Globus pallidus (tissue), 1 donor: ENCODE measurements around the gene GDPD1.
A peak's percentile ranks its signal among the peaks of the same experiment; 100 is the strongest.
"Not testable (repeated sequence)": the region's sequence is repeated elsewhere in the genome, so short reads cannot be mapped to it uniquely, and the experiment has no call there.

ENCODE experiments used
- DNase-seq: peaks from one replicate; pipeline ENCODE4 v3.0.0-alpha.2; 2015; ENCODE audit warnings: low spot score

The GDPD1 gene

DNA sequence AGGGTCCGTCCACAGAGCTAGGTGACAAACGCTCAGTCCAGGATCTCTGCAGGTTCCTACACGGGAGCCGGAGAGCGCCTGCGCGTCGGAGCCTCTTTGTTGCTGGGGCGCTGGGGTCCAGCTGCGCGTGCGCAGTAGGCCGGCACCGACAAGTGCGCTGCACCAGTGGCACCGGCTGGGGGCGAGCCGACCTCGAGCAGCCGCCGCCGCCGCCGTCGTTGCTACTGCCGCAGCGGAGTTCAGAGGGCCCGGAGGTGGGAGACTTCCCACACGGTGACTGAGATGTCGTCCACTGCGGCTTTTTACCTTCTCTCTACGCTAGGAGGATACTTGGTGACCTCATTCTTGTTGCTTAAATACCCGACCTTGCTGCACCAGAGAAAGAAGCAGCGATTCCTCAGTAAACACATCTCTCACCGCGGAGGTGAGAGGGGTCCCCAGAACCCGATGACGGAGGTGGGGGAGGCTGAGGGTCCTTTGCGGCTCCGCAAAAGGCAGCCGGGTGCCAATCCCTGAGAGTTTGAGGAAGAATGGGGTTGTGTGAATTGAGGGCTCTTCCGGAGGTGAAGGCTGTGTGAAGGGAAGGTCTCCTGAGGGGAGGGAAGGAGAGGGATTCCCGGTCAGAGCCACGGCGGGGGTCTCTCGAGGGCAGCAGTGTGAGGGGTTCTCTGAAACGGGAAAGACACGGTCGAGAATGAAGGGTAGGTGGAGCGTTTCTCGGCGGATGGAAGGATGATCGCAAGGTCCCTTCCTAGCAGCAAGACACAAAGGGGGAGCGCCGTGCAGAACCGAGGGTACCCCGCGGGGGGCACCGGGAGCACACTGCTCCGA lies at the start of gene GDPD1:
Gene GDPD1 (plus strand): TSS at position 184 of the 831 bp plus-strand sequence. CDS start 99 bp downstream, at position 283.
- DNase-seq, result peak; percentile 95

DNA sequence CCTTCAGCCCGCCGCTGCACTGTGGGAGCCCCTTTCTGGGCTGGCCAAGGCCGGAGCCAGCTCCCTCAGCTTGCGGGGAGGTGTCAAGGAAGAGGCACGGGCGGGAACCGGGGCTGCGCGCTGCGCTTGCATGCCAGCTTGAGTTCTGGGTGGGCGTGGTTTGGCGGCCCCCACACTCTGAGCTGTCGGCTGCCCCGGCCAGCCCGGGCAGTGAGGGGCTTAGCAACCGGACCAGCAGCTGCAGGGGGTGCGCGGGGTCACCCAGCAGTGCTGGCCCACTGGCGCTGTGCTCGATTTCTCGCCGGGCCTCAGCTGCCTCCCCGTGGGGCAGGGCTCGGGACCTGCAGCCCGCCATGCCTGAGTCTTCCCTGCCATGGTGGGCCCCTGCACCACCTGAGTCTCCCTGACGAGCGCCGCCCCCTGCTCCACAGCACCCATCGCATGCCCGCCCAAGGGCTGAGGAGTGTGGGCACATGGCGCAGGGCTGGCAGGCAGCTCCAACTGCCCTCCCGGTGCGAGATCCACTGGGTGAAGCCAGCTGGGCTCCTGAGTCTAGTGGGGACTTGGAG lies 47.8 kb upstream of the GDPD1 start:
- no peak for DNase-seq

DNA sequence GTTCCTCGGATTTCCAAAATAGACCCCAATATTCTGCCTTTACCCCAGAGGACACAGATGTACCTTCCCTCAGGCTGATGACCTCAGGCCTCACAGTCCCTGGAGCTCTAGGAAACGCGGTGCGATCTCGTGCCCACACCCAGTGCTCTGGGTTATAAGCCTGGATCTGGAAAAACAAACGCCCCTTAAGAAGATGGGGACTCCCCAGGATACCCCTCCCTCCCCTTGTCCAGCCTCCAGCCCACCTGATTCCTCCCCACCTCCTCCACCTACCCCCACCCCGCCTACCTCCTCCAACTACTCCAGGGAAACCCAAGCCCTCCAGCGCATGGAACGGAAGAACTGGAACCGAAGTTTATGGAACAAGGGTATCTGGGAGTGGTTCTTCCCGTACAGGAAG lies 45.6 kb upstream of the GDPD1 start:
- no peak for DNase-seq

DNA sequence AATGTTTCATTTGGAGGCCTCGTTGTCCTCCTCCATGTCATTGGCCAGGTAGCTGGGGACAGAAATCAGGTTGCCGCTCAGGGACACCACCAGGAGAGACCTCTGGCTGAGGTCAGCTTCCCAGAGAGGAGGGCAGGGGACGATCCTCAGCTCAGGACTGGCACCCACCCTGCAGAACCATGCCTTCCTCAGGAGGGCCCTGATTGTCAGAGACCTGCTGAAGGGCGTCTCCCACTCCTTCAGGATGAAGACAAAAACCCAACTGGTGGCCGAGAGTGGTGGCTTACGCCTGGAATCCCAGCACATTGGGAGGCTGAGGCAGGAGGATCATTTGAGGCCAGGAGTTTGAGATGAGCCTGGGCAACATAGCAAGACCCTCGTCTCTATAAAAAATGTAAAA lies 45.2 kb upstream of the GDPD1 start:
- DNase-seq, result no peak

DNA sequence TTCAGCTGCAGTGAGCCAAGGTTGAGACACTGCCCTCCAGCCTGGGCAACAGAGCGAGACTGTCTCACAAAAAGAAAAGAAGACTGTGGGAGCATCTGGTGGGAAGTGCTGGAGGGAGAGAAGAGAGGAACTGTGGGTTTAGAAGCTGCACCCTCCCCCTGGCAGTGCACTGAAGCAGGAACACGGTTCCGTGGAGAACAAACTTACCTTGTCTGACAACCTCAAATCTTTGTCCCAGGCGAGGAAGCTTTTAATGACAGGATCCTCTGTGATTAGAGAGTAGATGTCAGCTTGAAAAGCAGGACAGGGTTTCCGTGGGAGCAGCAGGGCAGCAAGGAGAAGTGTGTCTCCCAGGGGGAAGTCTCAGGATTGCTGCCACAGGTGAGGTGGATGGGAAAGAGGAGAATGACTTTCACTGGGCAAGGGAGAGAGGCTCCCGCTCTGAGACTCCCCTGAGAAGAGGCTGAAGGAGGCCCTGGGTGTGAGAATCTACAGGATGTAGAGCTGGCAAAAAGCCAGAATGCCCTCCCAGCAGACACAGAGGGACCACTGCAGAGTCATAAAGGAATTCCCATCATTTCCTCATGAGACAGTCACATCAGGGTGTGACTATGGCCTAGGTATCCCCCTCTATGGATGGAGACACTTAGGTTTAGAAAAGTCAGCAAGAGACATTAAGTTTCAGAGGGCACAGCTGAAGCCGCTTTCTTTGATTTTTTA lies 41.9 kb upstream of the GDPD1 start:
- DNase-seq, result no peak

DNA sequence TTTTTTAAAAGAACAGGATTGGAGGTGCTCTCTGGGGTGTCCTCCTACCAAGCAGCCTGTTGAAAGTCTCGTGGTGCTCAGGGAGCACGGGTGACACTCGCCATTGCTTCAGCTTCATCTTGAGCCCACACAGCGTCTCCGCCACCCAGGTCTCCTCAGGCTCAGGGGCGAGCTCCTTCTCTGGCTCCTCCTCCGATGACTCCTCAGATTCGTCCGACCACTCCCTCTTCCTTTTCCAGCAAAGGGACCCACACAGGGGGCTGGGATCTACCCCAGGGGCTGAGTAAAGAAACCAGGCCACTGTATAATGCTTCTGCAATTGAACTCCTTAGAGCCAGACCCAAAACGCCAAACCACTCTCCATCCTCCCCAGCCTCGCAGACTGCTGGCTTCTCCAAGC lies 40.7 kb upstream of the GDPD1 start:
- not testable (repeated sequence) for DNase-seq

DNA sequence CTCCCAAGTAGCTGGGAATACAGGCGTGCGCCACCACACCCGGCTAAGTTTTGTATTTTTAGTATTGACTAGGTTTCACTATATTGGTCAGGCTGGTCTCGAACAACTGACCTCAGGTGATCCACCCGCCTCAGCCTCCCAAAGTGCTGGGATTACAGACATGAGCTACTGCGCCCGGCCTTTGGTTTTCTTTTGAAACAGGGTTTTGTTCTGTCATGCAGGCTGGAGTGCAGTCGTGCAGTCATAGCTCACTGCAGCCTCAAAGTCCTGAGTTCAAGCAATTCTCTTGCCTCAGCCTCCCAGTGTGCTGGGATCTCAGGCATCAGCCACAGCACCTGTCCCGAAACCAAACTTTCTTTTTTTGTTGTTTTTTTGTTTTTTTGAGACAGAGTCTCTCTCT lies 39.7 kb upstream of the GDPD1 start:
- no peak for DNase-seq

DNA sequence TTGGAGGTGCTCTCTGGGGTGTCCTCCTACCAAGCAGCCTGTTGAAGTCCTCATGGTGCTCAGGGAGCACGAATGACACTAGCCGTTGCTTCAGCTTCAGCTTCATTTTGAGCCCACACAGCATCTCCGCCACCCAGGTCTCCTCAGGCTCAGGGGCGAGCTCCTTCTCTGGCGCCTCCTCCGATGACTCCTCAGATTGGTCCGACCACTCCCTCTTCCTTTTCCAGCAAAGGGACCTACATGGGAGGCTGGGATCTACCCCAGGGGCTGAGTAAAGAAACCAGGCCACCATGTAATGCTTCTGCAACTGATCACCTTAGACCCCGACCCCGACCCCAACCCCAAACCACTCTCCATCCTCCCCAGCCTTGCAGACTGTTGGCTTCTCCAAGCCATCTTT lies 38.8 kb upstream of the GDPD1 start:
- no peak for DNase-seq

DNA sequence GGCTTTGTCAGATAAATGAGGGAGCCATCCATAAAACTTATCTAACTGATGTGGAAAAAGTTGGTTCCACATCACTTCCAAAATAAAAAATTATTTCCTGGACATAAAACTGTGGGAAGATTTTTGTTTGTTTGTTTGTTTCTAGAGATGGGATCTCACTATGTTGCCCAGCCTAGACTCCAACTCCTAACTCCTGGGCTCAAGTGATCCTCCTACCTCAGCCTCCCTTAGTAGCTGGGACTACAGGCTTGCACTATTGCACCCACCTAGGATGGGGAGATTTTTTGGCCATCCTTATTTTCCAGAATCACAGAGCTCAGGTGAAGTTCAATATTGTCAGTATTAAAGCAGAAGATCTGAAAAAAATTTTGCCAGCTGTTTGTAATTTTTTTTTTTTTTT lies 34.3 kb upstream of the GDPD1 start:
- DNase-seq, result no peak

DNA sequence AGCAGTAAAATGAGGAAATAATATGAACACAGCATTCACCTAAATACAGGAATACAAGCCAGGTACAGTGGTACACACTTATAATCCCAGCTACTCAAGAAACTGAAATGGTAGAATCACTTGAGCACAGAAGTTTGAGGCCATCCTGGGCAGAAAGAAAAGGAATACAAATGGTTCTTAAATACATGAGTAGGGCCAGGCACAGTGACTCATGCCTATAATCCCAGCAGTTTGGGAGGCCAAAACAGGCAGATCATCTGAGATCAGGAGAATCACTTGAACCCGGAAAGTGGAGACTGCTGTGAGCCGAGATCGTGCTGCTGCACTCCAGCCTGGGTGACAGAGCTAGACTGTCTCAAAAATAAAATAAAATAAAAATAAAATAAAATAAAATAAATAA lies 33.5 kb upstream of the GDPD1 start:
- DNase-seq, result no peak

DNA sequence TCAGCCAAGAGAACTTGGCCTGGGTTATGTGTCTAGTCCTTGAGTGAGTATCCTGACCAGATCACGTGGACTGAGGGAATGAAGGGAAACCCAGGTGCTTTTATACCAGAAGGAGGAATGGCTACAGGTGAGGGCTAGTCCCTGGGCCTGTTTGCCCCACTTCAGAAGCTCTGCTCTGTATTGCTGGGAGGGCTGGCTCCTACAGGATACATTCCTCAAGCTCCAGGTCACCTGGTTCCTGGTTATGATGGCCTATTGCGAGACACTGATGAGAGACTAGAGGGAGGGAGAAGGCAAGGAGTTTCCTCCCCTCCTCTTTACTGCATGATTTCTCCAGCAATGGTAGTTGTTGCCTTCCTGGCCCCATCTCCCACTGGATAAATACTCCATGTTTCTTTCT lies 29.5 kb upstream of the GDPD1 start:
- DNase-seq, result no peak

DNA sequence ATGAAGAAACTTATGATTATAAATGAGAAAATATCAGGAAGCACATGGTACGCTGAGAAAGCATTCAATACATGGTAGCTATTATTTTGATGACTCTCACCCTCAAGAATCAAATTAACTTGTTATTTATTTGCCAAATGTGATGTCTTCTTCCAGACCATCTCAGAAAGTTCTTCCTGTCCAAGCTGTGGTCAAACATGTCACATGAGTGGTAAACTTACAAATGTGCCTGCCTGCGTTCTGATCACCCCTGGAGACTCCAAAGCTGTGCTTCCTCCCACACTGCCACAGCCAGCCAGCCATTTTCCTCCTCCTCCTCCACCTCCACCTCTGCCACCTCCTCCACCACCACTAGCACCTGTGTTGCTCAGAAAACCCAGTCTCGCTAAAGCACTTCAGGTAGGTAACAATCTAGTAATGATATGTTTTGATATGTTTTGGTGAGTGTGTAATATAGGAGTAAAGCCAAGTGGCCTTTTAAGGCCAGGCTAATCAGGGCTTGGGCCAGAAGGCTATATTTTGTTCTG lies 26.9 kb upstream of the GDPD1 start:
- DNase-seq, result no peak

DNA sequence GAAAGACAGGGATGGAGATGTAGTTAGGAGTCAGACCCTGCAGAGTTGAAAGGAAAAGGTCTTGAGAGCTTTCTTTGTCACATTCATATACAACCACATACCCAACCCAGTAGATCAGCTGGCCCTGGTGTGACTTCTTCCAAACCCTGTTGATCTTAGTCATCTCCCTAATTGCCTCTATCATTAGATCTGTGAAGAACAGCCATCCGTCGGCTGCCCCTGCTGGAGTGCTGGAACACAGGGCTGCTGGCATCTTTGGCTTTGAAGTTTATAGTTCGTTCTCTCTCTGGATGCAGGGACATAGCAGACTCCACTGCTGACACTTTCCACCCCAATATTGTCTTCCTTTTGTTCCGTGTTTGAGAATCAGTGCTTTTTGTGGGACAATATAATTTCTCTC lies 20.9 kb upstream of the GDPD1 start:
- no peak for DNase-seq

DNA sequence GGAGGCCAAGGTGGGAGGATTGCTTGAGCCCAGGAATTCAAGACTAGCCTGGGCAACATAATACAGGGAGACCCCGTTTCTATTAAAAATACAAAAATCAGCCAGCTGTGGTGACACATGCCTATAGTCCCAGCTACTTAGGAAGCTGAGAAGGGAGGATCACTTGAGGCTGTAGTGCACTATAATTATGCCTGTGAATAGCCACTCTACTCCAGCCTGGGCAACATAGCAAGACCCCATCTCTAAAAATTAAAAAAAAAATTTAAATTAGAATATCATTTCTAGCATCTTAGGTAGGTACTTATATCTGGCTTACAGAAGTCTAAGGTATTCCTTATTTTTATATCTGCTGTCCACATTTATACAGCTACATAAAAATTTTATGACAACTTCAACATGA lies 18.0 kb upstream of the GDPD1 start:
- no peak for DNase-seq

DNA sequence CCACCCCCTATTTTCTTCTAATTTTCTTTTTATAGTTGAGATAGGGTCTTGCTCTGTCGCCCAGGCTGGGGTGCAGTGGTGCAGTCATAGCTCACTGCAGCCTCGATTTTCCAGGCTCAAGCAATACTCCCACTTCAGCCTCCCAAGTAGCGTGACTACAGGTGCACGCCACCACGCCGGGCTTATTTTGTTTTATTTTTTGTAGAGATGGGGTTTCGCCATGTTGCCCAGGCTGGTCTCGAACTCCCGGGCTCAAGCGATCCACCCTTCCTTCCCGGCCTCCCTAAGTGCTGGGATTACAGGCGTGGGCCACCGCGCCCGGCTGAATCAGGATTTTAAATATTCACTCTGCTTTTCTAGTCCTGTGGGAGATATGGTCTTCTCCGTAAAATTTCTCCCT lies 941 bp upstream of the GDPD1 start:
- no peak for DNase-seq

DNA sequence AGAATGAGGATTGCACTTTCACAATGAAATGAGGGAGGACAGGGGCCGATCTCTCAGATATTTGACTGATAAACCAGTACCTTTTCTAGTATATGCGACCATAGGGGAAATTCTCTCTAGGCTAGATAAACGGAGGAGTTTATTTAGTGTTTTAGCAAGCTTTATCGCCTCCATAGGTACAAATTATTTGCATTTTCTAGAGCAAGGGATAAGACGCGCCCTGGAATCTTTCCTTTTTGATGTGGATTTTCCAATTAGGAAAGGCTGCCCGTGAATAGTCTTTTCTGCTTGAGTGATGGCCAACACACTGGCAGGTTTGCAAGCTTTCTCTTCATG lies 351 bp upstream of the GDPD1 start:
- no peak for DNase-seq

DNA sequence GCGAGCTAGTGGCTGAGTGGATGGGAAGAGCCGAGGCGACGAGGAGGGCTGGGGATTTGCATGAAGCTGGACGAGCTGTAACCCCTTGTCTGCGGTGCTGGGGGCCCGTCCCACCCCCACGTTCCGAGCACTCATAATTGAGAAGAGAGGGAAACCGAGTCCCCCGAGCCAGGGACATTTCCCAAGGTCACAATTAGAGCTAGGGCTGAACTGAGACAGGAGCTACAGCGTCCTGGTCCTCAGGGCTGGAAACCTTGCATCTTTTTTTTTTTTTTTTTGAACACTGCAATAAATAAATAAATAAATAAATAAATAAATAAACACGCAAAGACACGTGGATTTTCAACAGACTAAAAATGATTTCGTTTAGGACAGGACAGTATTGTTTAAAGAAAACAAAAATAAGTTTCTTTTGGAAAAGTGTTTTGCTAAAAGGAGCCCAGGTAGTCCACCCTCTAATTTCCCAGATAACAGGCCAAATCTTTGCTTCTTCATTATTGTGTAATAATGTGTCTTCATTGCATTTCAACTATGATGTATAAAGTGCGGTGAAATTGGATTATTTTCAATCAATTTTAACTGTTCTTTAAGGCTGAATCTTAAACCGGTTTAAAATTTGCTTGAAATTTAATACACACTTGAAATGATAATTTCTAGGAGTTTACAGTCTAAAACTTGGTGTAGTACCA lies 992 bp downstream of the GDPD1 start:
- DNase-seq, result peak; percentile 58

DNA sequence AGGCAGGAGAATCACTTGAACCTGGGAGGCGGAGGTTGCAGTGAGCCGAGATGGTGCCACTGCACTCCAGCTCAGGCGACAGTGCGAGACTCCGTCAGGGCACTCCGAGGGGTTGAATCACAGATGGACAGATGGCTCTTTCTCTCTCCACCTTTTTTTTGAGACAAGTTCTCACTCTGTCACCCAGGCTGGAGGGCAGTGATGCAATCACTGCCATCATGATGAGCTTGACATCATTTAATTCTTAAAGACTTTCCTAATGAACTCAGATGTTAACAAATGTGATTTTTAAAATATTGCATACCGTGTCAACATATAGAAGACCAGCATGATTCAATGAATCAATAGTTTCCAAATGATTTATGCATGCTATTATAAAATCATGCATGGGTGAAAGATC lies 3.5 kb downstream of the GDPD1 start:
- no peak for DNase-seq

DNA sequence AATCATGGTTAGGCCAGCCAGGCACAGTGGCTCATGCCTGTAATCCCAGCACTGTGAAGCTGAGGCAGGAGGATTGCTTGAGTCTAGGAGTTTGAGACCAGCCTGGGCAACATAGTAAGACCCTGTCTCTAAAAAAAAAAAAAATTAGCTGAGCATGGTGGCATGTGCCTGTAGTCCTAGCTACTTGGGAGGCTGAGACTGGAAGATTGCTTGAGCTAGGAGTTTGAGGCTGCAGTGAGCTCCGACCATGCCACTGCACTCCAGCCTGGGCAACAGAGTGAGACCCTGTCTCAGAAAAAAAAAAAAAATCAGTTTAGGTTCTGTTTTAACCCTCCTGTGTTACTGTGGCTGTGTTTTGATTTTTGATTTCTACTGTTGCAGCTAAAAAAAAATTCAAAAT lies 8.3 kb downstream of the GDPD1 start:
- DNase-seq, result not testable (repeated sequence)

DNA sequence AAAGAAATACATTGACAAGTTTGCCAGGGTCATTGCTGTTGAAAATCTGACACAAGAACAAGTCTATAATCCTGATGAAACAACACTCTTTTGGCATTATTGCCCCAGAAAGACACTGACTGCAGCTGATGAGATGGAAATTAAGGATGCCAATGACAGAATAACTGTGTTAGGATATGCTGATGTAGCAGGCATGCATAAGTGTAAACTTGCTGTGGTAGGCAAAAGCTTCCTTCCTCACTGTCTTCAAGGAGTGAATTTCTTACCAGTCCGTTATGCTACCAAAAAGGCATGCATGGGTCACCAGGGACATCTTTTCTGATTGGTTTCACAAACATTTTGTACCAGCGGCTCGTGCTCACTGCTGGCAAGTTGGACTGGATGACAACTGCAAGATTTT lies 10.5 kb downstream of the GDPD1 start:
- no peak for DNase-seq

DNA sequence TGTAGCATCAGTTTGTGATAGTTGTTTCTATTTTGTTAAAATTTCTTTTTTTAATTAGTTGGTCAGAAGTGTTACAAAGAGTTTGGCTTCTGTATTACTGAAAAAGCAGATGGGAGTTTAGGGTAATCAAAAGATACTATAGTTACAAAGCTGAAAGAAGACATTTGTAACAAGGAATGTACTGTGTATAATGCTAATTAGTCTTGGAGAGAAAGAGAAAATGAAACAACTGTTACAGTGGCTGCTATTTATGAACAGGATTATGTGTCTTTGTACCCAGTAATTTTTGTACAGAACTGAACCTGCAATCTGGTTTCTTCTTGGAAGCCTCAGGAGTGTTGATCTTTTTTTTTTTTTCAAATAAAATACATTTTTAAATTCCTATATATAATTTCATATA lies 14.3 kb downstream of the GDPD1 start:
- peak; percentile 75 for DNase-seq

DNA sequence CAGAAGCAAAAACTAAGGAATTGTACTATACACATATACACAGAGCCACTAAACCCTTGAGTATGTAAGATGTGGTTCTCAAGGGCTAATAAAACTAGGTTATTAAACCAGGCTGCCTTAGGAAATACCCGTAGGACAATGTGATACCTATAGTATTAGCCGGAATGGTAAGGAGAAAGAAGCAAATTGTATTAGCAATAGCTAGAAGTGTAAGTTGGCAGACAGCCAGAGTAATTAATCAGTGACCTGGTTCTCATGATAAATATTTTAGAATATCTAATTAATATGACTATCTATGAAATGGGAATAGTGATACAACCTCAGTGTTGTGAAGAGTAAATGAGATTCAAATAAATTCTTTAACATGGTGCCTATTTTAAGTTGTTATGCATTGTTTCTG lies 18.6 kb downstream of the GDPD1 start:
- DNase-seq, result no peak

DNA sequence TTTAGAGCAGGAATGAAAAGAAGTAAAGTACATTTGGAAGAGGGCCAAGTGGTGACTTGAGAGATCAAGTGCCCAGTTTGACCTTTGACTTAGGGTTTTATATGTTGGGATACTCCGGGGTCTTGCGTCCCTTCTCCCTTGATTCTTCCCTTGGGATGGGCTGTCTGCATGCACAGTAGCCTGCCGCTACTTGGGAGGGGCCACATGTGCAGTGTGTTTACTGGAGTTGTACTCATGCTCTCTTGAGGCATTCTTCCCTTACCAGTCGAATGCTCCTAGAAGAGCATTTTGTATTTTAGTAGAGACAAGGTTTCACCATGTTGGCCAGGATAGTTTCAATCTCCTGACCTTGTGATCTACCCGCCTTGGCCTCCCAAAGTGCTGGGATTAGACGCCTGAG lies 23.8 kb downstream of the GDPD1 start:
- no peak for DNase-seq
